ENCODE measurements around the gene WDR37. TPM values are rescaled to one million over a fixed set of nuclear protein-coding genes. Genes with fewer than 3 reads are reported as not detected.

Gene WDR37
- total and polyA plus RNA-seq, 8 donors, result 4.6 to 11.6 (median 8.6) TPM

GRCh38 chr10:1119027-1119426, 62.8 kb downstream of the WDR37 start:
- Histone ChIP-seq H3K36me3 (peaks cover 6 to 25% (median 7%) of the 10 kb centered on the region in 3 donors), H3K27me3 (no peaks in the 10 kb centered on the region), H3K4me1 (no peaks in the 10 kb centered on the region), H3K4me3 (no peak overlapping the region), H3K9me3 (no peaks in the 10 kb centered on the region), H3K27ac (no peak overlapping the region)
- 75% methylated on average over 8 of the region's 8 CpGs for WGBS, 2 donors
- ATAC-seq, result no peak
- no peak for TF ChIP-seq CTCF (IDR thresholded peaks at IDR 0.05)
- intact Hi-C loops (cut with DNase I), result no loop called here
- no peak for FAIRE-seq
- no peak for DNase-seq

GRCh38 chr10:1119501-1119900, 63.3 kb downstream of the WDR37 start:
- Histone ChIP-seq H3K4me1 (no peaks in the 10 kb centered on the region), H3K36me3 (peaks cover 6 to 27% (median 7%) of the 10 kb centered on the region in 3 donors), H3K4me3 (no peak overlapping the region), H3K27ac (no peak overlapping the region), H3K9me3 (no peaks in the 10 kb centered on the region), H3K27me3 (no peaks in the 10 kb centered on the region)
- WGBS, 2 donors, result 97 to 98% methylated on average over 6 of the region's 6 CpGs
- ATAC-seq (no peak), DNase-seq (no peak), FAIRE-seq (no peak)
- no peak for TF ChIP-seq CTCF (IDR thresholded peaks at IDR 0.05)
- intact Hi-C loops (cut with DNase I), result no loop called here

GRCh38 chr10:1120306-1120705, 64.1 kb downstream of the WDR37 start:
- TF ChIP-seq CTCF (IDR thresholded peaks at IDR 0.05), result no peak
- WGBS, 2 donors, result 84 to 87% methylated on average over 12 of the region's 12 CpGs
- Histone ChIP-seq H3K27me3 (no peaks in the 10 kb centered on the region), H3K9me3 (no peaks in the 10 kb centered on the region), H3K4me3 (no peak overlapping the region), H3K36me3 (peaks cover 7 to 29% (median 8%) of the 10 kb centered on the region in 3 donors), H3K27ac (no peak overlapping the region), H3K4me1 (no peaks in the 10 kb centered on the region)
- FAIRE-seq (no peak), ATAC-seq (peak in 1 of 4 donors; percentile 21), DNase-seq (no peak)
- intact Hi-C loops (cut with DNase I), result no loop called here

GRCh38 chr10:1120801-1121211, 64.6 kb downstream of the WDR37 start:
- 89% methylated on average over 22 of the region's 22 CpGs for WGBS, 2 donors
- H3K27ac ChIP-seq, result no peak overlapping the region
- no peak for TF ChIP-seq CTCF (IDR thresholded peaks at IDR 0.05)
- H3K27me3 ChIP-seq, result no peaks in the 10 kb centered on the region
- ATAC-seq, result peak in 2 of 4 donors; percentile 41 to 77
- no peaks in the 10 kb centered on the region for H3K9me3 ChIP-seq
- peaks cover 10 to 34% (median 12%) of the 10 kb centered on the region in 3 donors for H3K36me3 ChIP-seq
- FAIRE-seq, result no peak
- no peak overlapping the region for H3K4me3 ChIP-seq
- H3K4me1 ChIP-seq, result no peaks in the 10 kb centered on the region
- DNase-seq, result no peak
- intact Hi-C loops (cut with DNase I), result no loop called here

- DNase-seq, result no peak
- intact Hi-C loops (cut with DNase I), result no loop called here
- Histone ChIP-seq H3K27me3 (no peaks in the 10 kb centered on the region), H3K27ac (no peak overlapping the region), H3K9me3 (no peaks in the 10 kb centered on the region), H3K36me3 (peaks cover 10 to 37% (median 14%) of the 10 kb centered on the region in 3 donors), H3K4me1 (no peaks in the 10 kb centered on the region), H3K4me3 (no peak overlapping the region)
- ATAC-seq, result no peak
- 94 to 95% methylated on average over 23 of the region's 23 CpGs for WGBS, 2 donors
- TF ChIP-seq CTCF (IDR thresholded peaks at IDR 0.05), result no peak
- FAIRE-seq, result no peak
Measured at GRCh38 chr10:1121271-1121970, 65.2 kb downstream of the WDR37 start.

All from pancreas (tissue), 10 donors.